ENCODE data around the gene RABGAP1. TPM values are rescaled to one million over a fixed set of nuclear protein-coding genes. Genes with fewer than 3 reads are reported as not detected.

The RABGAP1 gene
- total and polyA plus RNA-seq, 10 of the 15 experiments (the other 5 are each of a cell fraction or from before 2014, with no cell fraction given), result 2.6 to 31.6 (median 12.5) TPM

DNA sequence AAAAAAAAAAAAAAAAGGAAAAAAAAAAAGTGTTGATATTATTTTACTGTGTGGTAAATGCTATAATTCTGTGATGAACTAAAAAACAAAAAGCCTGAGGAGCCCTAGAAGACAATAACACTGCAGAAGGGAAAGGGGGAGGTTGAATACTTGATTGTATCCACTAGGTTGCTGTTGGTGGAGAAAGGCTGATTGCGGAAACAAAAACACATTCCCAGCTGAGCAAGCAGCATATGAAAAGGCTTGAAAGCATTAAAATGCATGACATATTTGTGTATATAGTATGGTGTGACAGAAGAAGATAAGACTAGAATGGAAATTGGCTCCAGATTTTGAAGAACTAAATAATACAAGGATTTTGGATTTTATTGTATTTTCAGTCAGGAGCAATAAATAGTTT lies 8.9 kb downstream of the RABGAP1 start:
- intact Hi-C loops (cut with micrococcal nuclease; ENCODE audit: unreplicated experiment) (no loop called here), in situ Hi-C loops (cut with MboI) (no loop called here)
- RAD21 ChIA-PET (ENCODE audit: unreplicated experiment), result interaction anchor here (0.7 kb wide), 1 partner anchor 37 kb away, joined by 3 read pairs; the partner anchor contains the start of gene ZBTB6
- Histone ChIP-seq H3K27ac (ENCODE audit: control insufficient read depth, insufficient read depth) (no peak overlapping the region), H3K79me2 (ENCODE audit: control insufficient read depth, insufficient read depth, low read length) (peaks cover 81% of the 10 kb centered on the region), H2AFZ (ENCODE audit: control insufficient read depth, low read depth, low read length) (no peak overlapping the region), H3K36me3 (ENCODE audit: control insufficient read depth in 2 of 2, insufficient read depth in 2 of 2, low read length in 1 of 2) (no peaks in the 10 kb centered on the region), H3K4me3 (no peak overlapping the region), H3K27me3 (replicated peaks in 1 of 2; ENCODE audit: control insufficient read depth in 2 of 2, insufficient read depth in 2 of 2, low read length in 1 of 2) (no peaks in the 10 kb centered on the region), H3K9me3 (replicated peaks; ENCODE audit: control insufficient read depth, insufficient read depth, low read length) (peaks cover 1% of the 10 kb centered on the region; the same call in 1 of the 3 replicates), H3K9ac (ENCODE audit: control insufficient read depth, insufficient read depth, low read length) (no peak overlapping the region), H4K20me1 (ENCODE audit: control insufficient read depth, insufficient read depth) (no peaks in the 10 kb centered on the region), H3K4me2 (ENCODE audit: control insufficient read depth, insufficient read depth) (no peak overlapping the region), H3K4me1 (ENCODE audit: control insufficient read depth, insufficient read depth, low read length) (peaks cover 15% of the 10 kb centered on the region; the same call in 1 of the 2 replicates)
- FAIRE-seq (no peak), ATAC-seq (no peak), DNase-seq (ENCODE audit: low read depth, low spot score) (no peak)
- SMC1A ChIA-PET (ENCODE audit: uncharacterized antibody, unreplicated experiment), result interaction anchor here (1.1 to 1.5 kb wide), 2 partner anchors 9 to 18 kb away, joined by 3 to 4 read pairs; partner anchors contain the start of genes RABGAP1 and ZBTB26
- CTCF ChIA-PET, result no interaction called here
- POLR2A ChIA-PET, result interaction anchor here (0.7 kb wide), 1 partner anchor 103 kb away, joined by 3 read pairs; no protein-coding TSS in a partner anchor
- no peak for TF ChIP-seq BHLHE40 (IDR thresholded peaks at IDR 0.05; ENCODE audit: borderline replicate concordance in 1 of 2, low read depth in 2 of 2, low read length in 1 of 2)
- TF ChIP-seq IRF4 (IDR thresholded peaks at IDR 0.05; ENCODE audit: low read depth, low read length), result no peak
- TF ChIP-seq NFXL1 (IDR thresholded peaks at IDR 0.05; ENCODE audit: borderline replicate concordance), result no peak
- TF ChIP-seq YY1 (IDR thresholded peaks at IDR 0.05; ENCODE audit: low read depth, low read length), result no peak
- TF ChIP-seq, protein P1, sequence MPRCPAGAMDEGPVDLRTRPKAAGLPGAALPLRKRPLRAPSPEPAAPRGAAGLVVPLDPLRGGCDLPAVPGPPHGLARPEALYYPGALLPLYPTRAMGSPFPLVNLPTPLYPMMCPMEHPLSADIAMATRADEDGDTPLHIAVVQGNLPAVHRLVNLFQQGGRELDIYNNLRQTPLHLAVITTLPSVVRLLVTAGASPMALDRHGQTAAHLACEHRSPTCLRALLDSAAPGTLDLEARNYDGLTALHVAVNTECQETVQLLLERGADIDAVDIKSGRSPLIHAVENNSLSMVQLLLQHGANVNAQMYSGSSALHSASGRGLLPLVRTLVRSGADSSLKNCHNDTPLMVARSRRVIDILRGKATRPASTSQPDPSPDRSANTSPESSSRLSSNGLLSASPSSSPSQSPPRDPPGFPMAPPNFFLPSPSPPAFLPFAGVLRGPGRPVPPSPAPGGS (IDR thresholded peaks at IDR 0.05; ENCODE audit: borderline replicate concordance, insufficient read depth, low read depth, low read length, poor library complexity, severe bottlenecking), result no peak
- no peak for TF ChIP-seq ZBTB40 (IDR thresholded peaks at IDR 0.05; ENCODE audit: borderline replicate concordance)
- no peak for TF ChIP-seq RELA (IDR thresholded peaks at IDR 0.05; ENCODE audit: borderline replicate concordance, partially characterized antibody)
- no peak for TF ChIP-seq SMAD1 (IDR thresholded peaks at IDR 0.05; ENCODE audit: low read depth, partially characterized antibody)
- no peak for TF ChIP-seq MEF2B (IDR thresholded peaks at IDR 0.05; ENCODE audit: partially characterized antibody, poor library complexity, severe bottlenecking)
- 100% methylated on average over 1 of the region's 1 CpG for WGBS (ENCODE audit: insufficient coverage, insufficient replicate concordance, low lambda C conversion rate, missing lambda C conversion rate)
- BruUV-seq (replicated peaks), result no TSS peak
